ENCODE data around the gene NRXN3.

NRXN3 gene

GRCh38 chr14:79596551-79596950 is 1426.4 kb downstream of the NRXN3 start:
- TF ChIP-seq CTCF (IDR thresholded peaks at IDR 0.05; ENCODE audit: low read depth, low read length): no peak
- DNase-seq (ENCODE audit: extremely low read depth, low read depth): no peak

GRCh38 chr14:79597566-79597965 is 1427.4 kb downstream of the NRXN3 start:
- no peak for DNase-seq (ENCODE audit: extremely low read depth, low read depth)
- no peak for TF ChIP-seq CTCF (IDR thresholded peaks at IDR 0.05; ENCODE audit: low read depth, low read length)

- TF ChIP-seq CTCF (IDR thresholded peaks at IDR 0.05; ENCODE audit: low read depth, low read length): no peak
- DNase-seq (ENCODE audit: extremely low read depth, low read depth): no peak
Observed at GRCh38 chr14:79598339-79598738, 1428.2 kb downstream of the NRXN3 start.

GRCh38 chr14:79599239-79599638 is 1429.1 kb downstream of the NRXN3 start:
- no peak for TF ChIP-seq CTCF (IDR thresholded peaks at IDR 0.05; ENCODE audit: low read depth, low read length)

GRCh38 chr14:79600406-79600805 is 1430.2 kb downstream of the NRXN3 start:
- no peak for TF ChIP-seq CTCF (IDR thresholded peaks at IDR 0.05; ENCODE audit: low read depth, low read length)
- no peak for DNase-seq (ENCODE audit: extremely low read depth, low read depth)

More at GRCh38 chr14:79599239-79599638, 1429.1 kb downstream of the NRXN3 start:
- no peak for DNase-seq (ENCODE audit: extremely low read depth, low read depth)

- no peak for TF ChIP-seq CTCF (IDR thresholded peaks at IDR 0.05; ENCODE audit: low read depth, low read length)
- DNase-seq (ENCODE audit: extremely low read depth, low read depth): no peak
Observed at GRCh38 chr14:79601579-79601978, 1431.4 kb downstream of the NRXN3 start.

- no peak for TF ChIP-seq CTCF (IDR thresholded peaks at IDR 0.05; ENCODE audit: low read depth, low read length)
Observed at GRCh38 chr14:79602045-79602444, 1431.9 kb downstream of the NRXN3 start.

More at GRCh38 chr14:79602045-79602444, 1431.9 kb downstream of the NRXN3 start:
- no peak for DNase-seq (ENCODE audit: extremely low read depth, low read depth)
